HepG2 (cell line): ENCODE results near the gene AIP. TPM values are rescaled to one million over a fixed set of nuclear protein-coding genes. Genes with fewer than 3 reads are reported as not detected.

Experiments used
- ATAC-seq: fragments of 200-7000 bp; cut with Tn5 transposase; 3 replicates; pipeline ENCODE4 v1.9.1; 2020; ENCODE audit warnings: mild to moderate bottlenecking, moderate library complexity
- BruUV-seq: library from RNA; stranded (reverse); fragments of 400-500 nt; replicated peaks from 2 replicates; lab custom pipeline; 2021; lab: Mats Ljungman, UMichigan
- CTCF ChIA-PET: fragments of 300-600 bp; formaldehyde crosslinking; extraction: SDS; loops from one replicate; lab custom pipeline; 2021; ENCODE audit warnings: low total read pairs, inconsistent platforms, low intra/inter-chr PET ratio; lab: Yijun Ruan, JAX
- POLR2A ChIA-PET: fragments of 350-600 bp; sonication (Branson Sonifier 250); formaldehyde crosslinking; loops from one replicate; lab custom pipeline; 2020; ENCODE audit warnings: antibody characterized with exemption, inconsistent platforms; lab: Yijun Ruan, JAX
- DNase-seq: peaks from one replicate; pipeline ENCODE4 v3.0.0-alpha.2; 2015; ENCODE audit warnings: low spot score
- FAIRE-seq: peaks from 3 replicates; lab custom pipeline; 2011; peaks lifted over from hg19 to GRCh38; lab: Jason Lieb, UNC
- H2AFZ ChIP-seq: one replicate; pipeline ENCODE4 v1.6.1; 2011; ENCODE audit warnings: low read length, inconsistent platforms
- H3K27ac ChIP-seq: fragments of 300-600 bp; 3 replicates; pipeline ENCODE4 v1.8.0; 2011; ENCODE audit warnings: mixed run types, mild to moderate bottlenecking, mixed read lengths, low read length, inconsistent platforms; ENCODE audit not compliant: insufficient read depth; ENCODE audit errors: extremely low read length
- H3K27me3 ChIP-seq, 2 experiments: fragments of 200-600 bp in 1 of 2; 2 replicates in 1 of 2; 3 replicates in 1 of 2; pipeline versions ENCODE4 v1.6.0 to v1.8.0; 2011; ENCODE audit warnings: low read length in 2 of 2, mild to moderate bottlenecking in 2 of 2, moderate library complexity in 2 of 2, inconsistent platforms in 1 of 2; ENCODE audit not compliant: insufficient read depth in 2 of 2, control insufficient read depth in 1 of 2
- H3K36me3 ChIP-seq, 2 experiments: fragments of 200-600 bp in 1 of 2; replicated peaks in 1 of 2; 2 replicates in 1 of 2; 3 replicates in 1 of 2; pipeline versions ENCODE4 v1.5.1 to v1.8.0; 2011; ENCODE audit warnings: low read length in 2 of 2, inconsistent platforms in 1 of 2; ENCODE audit not compliant: insufficient read depth in 2 of 2, control insufficient read depth in 1 of 2
- H3K4me1 ChIP-seq: 2 replicates; pipeline ENCODE4 v1.5.1; 2012; ENCODE audit warnings: low read length, inconsistent platforms; ENCODE audit not compliant: insufficient read depth
- H3K4me2 ChIP-seq: 2 replicates; pipeline ENCODE4 v1.6.0; 2011; ENCODE audit warnings: low read depth, low read length, inconsistent platforms
- H3K4me3 ChIP-seq, 3 experiments: fragments of 200-600 bp in 1 of 3; sonication (generic), shearing (Covaris generic) in 1 of 3; replicated peaks in 1 of 3; 2 replicates each; pipeline ENCODE4 v1.5.1; 2011 to 2016; ENCODE audit warnings: low read length in 3 of 3, inconsistent platforms in 2 of 3, low read depth in 2 of 3, mild to moderate bottlenecking in 2 of 3, control low read depth in 1 of 3, mixed read lengths in 1 of 3; ENCODE audit not compliant: insufficient read depth in 1 of 3
- H3K79me2 ChIP-seq: one replicate; pipeline ENCODE4 v1.6.1; 2011; ENCODE audit warnings: low read length, inconsistent platforms; ENCODE audit not compliant: insufficient read depth
- H3K9ac ChIP-seq: 2 replicates; pipeline ENCODE4 v1.6.0; 2011; ENCODE audit warnings: mild to moderate bottlenecking, low read depth, low read length, inconsistent platforms; ENCODE audit not compliant: insufficient read depth
- H3K9me3 ChIP-seq: 2 replicates; pipeline ENCODE4 v1.5.1; 2012; ENCODE audit warnings: mild to moderate bottlenecking, low read length
- H4K20me1 ChIP-seq: 2 replicates; pipeline ENCODE4 v1.6.0; 2011; ENCODE audit warnings: inconsistent platforms, mild to moderate bottlenecking, low read length, moderate library complexity; ENCODE audit not compliant: insufficient read depth
- AGO2 ChIP-seq: fragments of 200-400 bp; formaldehyde crosslinking; optimal IDR thresholded peaks from 2 replicates; pipeline ENCODE3; 2017; ENCODE audit warnings: mild to moderate bottlenecking, low read depth, low read length, moderate library complexity
- HNRNPK ChIP-seq: fragments of 200-400 bp; formaldehyde crosslinking; IDR thresholded peaks from 2 replicates; pipeline ENCODE4 v1.6.1; 2018; ENCODE audit warnings: low read length, low read depth, moderate library complexity, mild to moderate bottlenecking; ENCODE audit not compliant: poor library complexity, severe bottlenecking
- KLF13 ChIP-seq: sonication (generic); formaldehyde crosslinking; IDR thresholded peaks from 2 replicates; pipeline ENCODE4 v1.4.0; 2020; ENCODE audit warnings: mild to moderate bottlenecking, missing genetic modification reagents
- RBAK ChIP-seq: sonication (generic); formaldehyde crosslinking; IDR thresholded peaks from 2 replicates; pipeline ENCODE4 v1.5.1; 2020; ENCODE audit warnings: mild to moderate bottlenecking, missing genetic modification reagents
- RBFOX2 ChIP-seq: fragments of 200-400 bp; formaldehyde crosslinking; IDR thresholded peaks from 2 replicates; pipeline ENCODE4 v1.6.1; 2017; ENCODE audit warnings: low read depth, mild to moderate bottlenecking, low read length
- SMAD9 ChIP-seq: sonication (generic); formaldehyde crosslinking; IDR thresholded peaks from 2 replicates; pipeline ENCODE4 v1.5.1; 2020; ENCODE audit warnings: mild to moderate bottlenecking, missing genetic modification reagents
- ZBTB38 ChIP-seq: sonication (generic); formaldehyde crosslinking; IDR thresholded peaks from 2 replicates; pipeline ENCODE4 v1.5.1; 2020; ENCODE audit warnings: mild to moderate bottlenecking, missing genetic modification reagents
- ZMYM4 ChIP-seq: sonication (generic); formaldehyde crosslinking; IDR thresholded peaks from 2 replicates; pipeline ENCODE4 v1.8.1; 2023; ENCODE audit warnings: mild to moderate bottlenecking, missing genetic modification reagents
- ZNF329 ChIP-seq: sonication (generic); formaldehyde crosslinking; IDR thresholded peaks from 2 replicates; pipeline ENCODE4 v1.9.0; 2021; ENCODE audit warnings: low read depth, mild to moderate bottlenecking, missing genetic modification reagents
- ZNF781 ChIP-seq: sonication (generic); formaldehyde crosslinking; IDR thresholded peaks from 2 replicates; pipeline ENCODE4 v1.5.1; 2020; ENCODE audit warnings: borderline replicate concordance, mild to moderate bottlenecking, missing genetic modification reagents; ENCODE audit errors: not compliant biosample characterization
- WGBS: methylation state at CpG from one replicate; pipeline ENCODE4 v1.1.6; 2017; ENCODE audit warnings: low lambda C conversion rate; 5-methylcytosine and 5-hydroxymethylcytosine counted together
- in situ Hi-C: cut with HindIII; loops from 2 replicates; pipeline ENCODE4 v1.10.0; 2017; ENCODE audit warnings: low pct_unique_long_range_greater_than_20kb; ENCODE audit not compliant: extremely low pct_ligation_motif_present
- intact Hi-C: fragments of 100-400 bp; cut with micrococcal nuclease; formaldehyde crosslinking; loops from one replicate; pipeline ENCODE4 v1.10.0; 2022; ENCODE audit not compliant: unreplicated experiment
- polyA plus RNA-seq, 8 experiments: library from polyadenylated mRNA; depleted of rRNA in 3 of 8; stranded (reverse) in 7 of 8; unstranded in 1 of 8; fragments of >200 nt; fragmentation: Illumina TruSeq in 4 of 8; extraction: Trizol in 4 of 8; gene quantifications; 2 replicates each; pipeline versions ENCODE4 v1.2.1 to v1.2.3, GENCODE V29; 2011 to 2016; ENCODE audit warnings: low read depth in 4 of 8, missing spikeins in 1 of 8, mixed read lengths in 1 of 8; ENCODE audit not compliant: insufficient read depth in 1 of 8
- total RNA-seq, 5 experiments: library from RNA; depleted of rRNA; stranded (reverse); fragments of >200 nt; fragmentation: Illumina TruSeq; extraction: Trizol; gene quantifications; 2 replicates each; pipeline ENCODE4 v1.2.3, GENCODE V29; 2016; ENCODE audit warnings: low read depth in 1 of 5
- TF ChIP-seq, protein P1 (sequence below): sonication (generic); formaldehyde crosslinking; IDR thresholded peaks from 2 replicates; pipeline ENCODE4; 2020; ENCODE audit warnings: missing genetic modification reagents, mild to moderate bottlenecking, borderline replicate concordance
- TF ChIP-seq, protein P2 (sequence below): sonication (generic); formaldehyde crosslinking; IDR thresholded peaks from 2 replicates; pipeline ENCODE4 v1.5.1; 2020; ENCODE audit warnings: mild to moderate bottlenecking, missing genetic modification reagents, moderate library complexity

AIP gene
- total and polyA plus RNA-seq, 2 of the 13 experiments (the other 11 are each of a cell fraction or from before 2014, with no cell fraction given) = 51.8 to 110 TPM

DNA sequence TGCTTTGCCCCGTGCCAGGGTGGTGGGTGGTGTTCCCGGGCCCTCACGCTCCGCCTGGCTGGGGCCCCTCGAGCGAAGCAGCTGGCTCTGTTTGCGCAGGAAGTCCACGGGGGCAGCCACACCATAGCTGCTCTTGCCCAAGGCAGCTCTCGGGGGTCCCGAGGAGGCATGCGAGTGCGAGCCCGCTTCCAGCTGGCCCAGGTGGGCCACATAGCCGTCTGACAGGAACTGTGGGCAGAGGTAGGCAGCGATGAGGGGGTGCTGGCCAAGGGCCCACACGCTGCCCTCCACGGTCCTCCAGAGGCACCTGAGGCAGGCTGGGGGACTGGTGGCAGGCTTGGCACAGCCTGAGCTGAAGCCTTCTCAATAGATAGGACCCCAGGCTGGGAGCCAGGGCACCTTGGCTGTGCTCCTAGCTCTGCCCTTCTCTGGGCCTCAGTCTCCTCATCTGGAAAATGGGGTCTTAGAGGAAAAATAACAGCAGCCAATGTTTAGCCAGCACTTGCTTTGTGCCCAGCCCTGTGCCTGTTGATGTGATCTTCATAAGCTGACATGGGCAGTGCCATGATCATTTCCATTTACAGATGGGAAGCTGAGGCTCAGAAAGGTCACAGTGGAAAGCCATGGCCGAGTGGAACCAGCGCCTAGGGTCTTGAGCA lies 9.4 kb downstream of the AIP start (continued):
- TF ChIP-seq, protein P1, sequence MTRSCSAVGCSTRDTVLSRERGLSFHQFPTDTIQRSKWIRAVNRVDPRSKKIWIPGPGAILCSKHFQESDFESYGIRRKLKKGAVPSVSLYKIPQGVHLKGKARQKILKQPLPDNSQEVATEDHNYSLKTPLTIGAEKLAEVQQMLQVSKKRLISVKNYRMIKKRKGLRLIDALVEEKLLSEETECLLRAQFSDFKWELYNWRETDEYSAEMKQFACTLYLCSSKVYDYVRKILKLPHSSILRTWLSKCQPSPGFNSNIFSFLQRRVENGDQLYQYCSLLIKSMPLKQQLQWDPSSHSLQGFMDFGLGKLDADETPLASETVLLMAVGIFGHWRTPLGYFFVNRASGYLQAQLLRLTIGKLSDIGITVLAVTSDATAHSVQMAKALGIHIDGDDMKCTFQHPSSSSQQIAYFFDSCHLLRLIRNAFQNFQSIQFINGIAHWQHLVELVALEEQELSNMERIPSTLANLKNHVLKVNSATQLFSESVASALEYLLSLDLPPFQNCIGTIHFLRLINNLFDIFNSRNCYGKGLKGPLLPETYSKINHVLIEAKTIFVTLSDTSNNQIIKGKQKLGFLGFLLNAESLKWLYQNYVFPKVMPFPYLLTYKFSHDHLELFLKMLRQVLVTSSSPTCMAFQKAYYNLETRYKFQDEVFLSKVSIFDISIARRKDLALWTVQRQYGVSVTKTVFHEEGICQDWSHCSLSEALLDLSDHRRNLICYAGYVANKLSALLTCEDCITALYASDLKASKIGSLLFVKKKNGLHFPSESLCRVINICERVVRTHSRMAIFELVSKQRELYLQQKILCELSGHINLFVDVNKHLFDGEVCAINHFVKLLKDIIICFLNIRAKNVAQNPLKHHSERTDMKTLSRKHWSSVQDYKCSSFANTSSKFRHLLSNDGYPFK (CRISPR knock-in tag) = no peak
- peak; percentile 64 for TF ChIP-seq AGO2
- TF ChIP-seq RBAK = no peak

DNA sequence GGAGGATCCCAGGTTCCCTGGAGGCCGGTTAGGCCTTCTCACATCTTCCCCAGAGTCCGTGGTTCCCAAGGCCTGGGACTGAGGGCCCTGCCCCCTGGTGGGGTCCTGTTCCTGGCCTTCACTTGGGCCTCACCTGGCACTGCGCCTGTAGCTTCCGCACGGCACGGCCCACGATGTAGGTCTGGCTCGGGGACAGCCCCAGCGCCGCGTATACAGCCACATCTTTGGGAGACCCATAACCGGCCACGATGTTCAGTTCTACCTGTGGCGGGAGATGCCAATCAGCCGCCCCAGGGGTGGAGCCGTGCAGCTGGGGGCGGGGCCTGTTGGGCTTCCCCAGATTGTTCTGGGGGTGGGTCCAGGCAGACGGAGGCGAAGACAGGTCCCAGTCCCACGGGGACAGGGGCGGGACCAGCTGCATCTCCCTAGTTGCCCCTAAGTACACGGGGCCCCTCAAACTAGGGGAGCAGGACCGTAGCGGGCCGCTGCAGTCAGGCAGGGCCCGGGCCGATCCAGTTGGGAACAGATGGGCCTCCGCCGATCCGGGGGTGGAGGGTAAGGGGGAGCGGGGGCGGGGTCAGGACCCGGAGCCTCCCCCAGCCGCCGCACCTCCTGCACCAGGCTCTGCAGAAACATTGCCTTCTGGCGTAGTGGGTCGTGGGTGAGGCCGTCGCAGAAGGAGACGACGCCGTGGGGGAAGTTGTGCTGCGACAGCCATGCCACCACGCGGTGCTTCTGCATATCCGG lies 10.1 kb downstream of the AIP start:
- Histone ChIP-seq H3K27me3 (no peaks in the 10 kb centered on the region), H3K27ac (no peak overlapping the region), H3K4me3 (no peak overlapping the region), H3K36me3 (peaks cover 3 to 15% of the 10 kb centered on the region in 2 experiments; a peak in 4 of 5 replicates), H2AFZ (no peak overlapping the region), H3K4me2 (no peak overlapping the region), H4K20me1 (no peaks in the 10 kb centered on the region), H3K9ac (no peak overlapping the region), H3K9me3 (no peaks in the 10 kb centered on the region), H3K79me2 (no peaks in the 10 kb centered on the region), H3K4me1 (no peaks in the 10 kb centered on the region)
- ChIA-PET CTCF (no interaction called here), POLR2A (interaction anchor here (1.3 kb wide), 1 partner anchor 10 kb away, joined by 3 read pairs; the partner anchor contains the start of gene AIP)
- 94% methylated on average over 23 of the region's 46 CpGs for WGBS
- intact Hi-C loops = no loop called here
- FAIRE-seq (no peak), DNase-seq (no peak), ATAC-seq (peak; percentile 19)
- BruUV-seq = no TSS peak
- in situ Hi-C loops = no loop called here
- no peak for TF ChIP-seq HNRNPK
- TF ChIP-seq ZNF329 (CRISPR knock-in tag) = no peak
- TF ChIP-seq RBFOX2 = peak; percentile 20; the same call in 1 of the 2 replicates
- TF ChIP-seq KLF13 (CRISPR knock-in tag) = no peak
- peak; percentile 28; the same call in 1 of the 2 replicates for TF ChIP-seq ZBTB38
- TF ChIP-seq ZNF781 (CRISPR knock-in tag) = no peak
- no peak for TF ChIP-seq ZMYM4
- TF ChIP-seq, protein P2, sequence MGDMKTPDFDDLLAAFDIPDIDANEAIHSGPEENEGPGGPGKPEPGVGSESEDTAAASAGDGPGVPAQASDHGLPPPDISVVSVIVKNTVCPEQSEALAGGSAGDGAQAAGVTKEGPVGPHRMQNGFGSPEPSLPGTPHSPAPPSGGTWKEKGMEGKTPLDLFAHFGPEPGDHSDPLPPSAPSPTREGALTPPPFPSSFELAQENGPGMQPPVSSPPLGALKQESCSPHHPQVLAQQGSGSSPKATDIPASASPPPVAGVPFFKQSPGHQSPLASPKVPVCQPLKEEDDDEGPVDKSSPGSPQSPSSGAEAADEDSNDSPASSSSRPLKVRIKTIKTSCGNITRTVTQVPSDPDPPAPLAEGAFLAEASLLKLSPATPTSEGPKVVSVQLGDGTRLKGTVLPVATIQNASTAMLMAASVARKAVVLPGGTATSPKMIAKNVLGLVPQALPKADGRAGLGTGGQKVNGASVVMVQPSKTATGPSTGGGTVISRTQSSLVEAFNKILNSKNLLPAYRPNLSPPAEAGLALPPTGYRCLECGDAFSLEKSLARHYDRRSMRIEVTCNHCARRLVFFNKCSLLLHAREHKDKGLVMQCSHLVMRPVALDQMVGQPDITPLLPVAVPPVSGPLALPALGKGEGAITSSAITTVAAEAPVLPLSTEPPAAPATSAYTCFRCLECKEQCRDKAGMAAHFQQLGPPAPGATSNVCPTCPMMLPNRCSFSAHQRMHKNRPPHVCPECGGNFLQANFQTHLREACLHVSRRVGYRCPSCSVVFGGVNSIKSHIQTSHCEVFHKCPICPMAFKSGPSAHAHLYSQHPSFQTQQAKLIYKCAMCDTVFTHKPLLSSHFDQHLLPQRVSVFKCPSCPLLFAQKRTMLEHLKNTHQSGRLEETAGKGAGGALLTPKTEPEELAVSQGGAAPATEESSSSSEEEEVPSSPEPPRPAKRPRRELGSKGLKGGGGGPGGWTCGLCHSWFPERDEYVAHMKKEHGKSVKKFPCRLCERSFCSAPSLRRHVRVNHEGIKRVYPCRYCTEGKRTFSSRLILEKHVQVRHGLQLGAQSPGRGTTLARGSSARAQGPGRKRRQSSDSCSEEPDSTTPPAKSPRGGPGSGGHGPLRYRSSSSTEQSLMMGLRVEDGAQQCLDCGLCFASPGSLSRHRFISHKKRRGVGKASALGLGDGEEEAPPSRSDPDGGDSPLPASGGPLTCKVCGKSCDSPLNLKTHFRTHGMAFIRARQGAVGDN (CRISPR knock-in tag) = no peak
- no peak for TF ChIP-seq SMAD9 (CRISPR knock-in tag)
